K562 (cell line): ENCODE data around the gene PPFIBP2. TPM values are rescaled to one million over a fixed set of nuclear protein-coding genes. Genes with fewer than 3 reads are reported as not detected.

Source experiments
- ATAC-seq: fragments of 200-7000 bp; cut with Tn5 transposase; 3 replicates; pipeline ENCODE4 v1.9.1; 2020; ENCODE audit warnings: moderate library complexity
- BruUV-seq: library from RNA; stranded (reverse); fragments of 400-500 nt; replicated peaks from 2 replicates; lab custom pipeline; 2021; lab: Mats Ljungman, UMichigan
- CTCF ChIA-PET: fragments of 300-600 bp; formaldehyde crosslinking; extraction: SDS; loops from one replicate; lab custom pipeline; 2021; ENCODE audit warnings: low intra/inter-chr PET ratio; lab: Yijun Ruan, JAX
- POLR2A ChIA-PET: fragments of 300-600, 350-650 bp; sonication (Branson Sonifier 250); formaldehyde crosslinking; extraction: SDS; loops from one replicate; lab custom pipeline; 2021; ENCODE audit warnings: antibody characterized with exemption, inconsistent platforms; lab: Yijun Ruan, JAX
- DNase-seq, 4 experiments: peaks; one replicate each; pipeline versions ENCODE4 v3.0.0 to v3.0.0-alpha.2; 2011 to 2018; ENCODE audit warnings: low spot score in 3 of 4, mixed read lengths in 3 of 4; ENCODE audit errors: extremely low read depth in 1 of 4
- FAIRE-seq: peaks from 2 replicates; lab custom pipeline; 2011; peaks lifted over from hg19 to GRCh38; lab: Jason Lieb, UNC
- H2AFZ ChIP-seq: 2 replicates; pipeline ENCODE4 v1.6.0; 2011; ENCODE audit warnings: low read depth, low read length, control low read depth, inconsistent platforms
- H3K27ac ChIP-seq: fragments of 200-600 bp; 3 replicates; pipeline ENCODE4 v1.8.0; 2011; ENCODE audit warnings: low read depth, mild to moderate bottlenecking, control low read depth, inconsistent platforms, low read length, moderate library complexity, mixed read lengths; ENCODE audit errors: extremely low read depth
- H3K27me3 ChIP-seq, 2 experiments: fragments of 300-600 bp in 1 of 2; 2 replicates in 1 of 2; 3 replicates in 1 of 2; pipeline versions ENCODE4 v1.6.0 to v1.8.0; 2011; ENCODE audit warnings: inconsistent platforms in 2 of 2, low read length in 2 of 2, mild to moderate bottlenecking in 1 of 2, mixed read lengths in 1 of 2, moderate library complexity in 1 of 2; ENCODE audit not compliant: control insufficient read depth in 2 of 2, insufficient read depth in 2 of 2
- H3K36me3 ChIP-seq: fragments of 300-600 bp; 3 replicates; pipeline ENCODE4 v1.8.0; 2011; ENCODE audit warnings: mild to moderate bottlenecking, low read length, inconsistent platforms; ENCODE audit not compliant: control insufficient read depth, insufficient read depth
- H3K4me1 ChIP-seq, 2 experiments: fragments of 200-600 bp in 1 of 2; replicated peaks in 1 of 2; 2 replicates in 1 of 2; 3 replicates in 1 of 2; pipeline versions ENCODE4 v1.5.1 to v1.8.0; 2011; ENCODE audit warnings: inconsistent platforms in 2 of 2, low read length in 2 of 2, mild to moderate bottlenecking in 1 of 2, mixed read lengths in 1 of 2, moderate library complexity in 1 of 2; ENCODE audit not compliant: control insufficient read depth in 2 of 2, insufficient read depth in 2 of 2
- H3K4me2 ChIP-seq: 2 replicates; pipeline ENCODE4 v1.6.1; 2011; ENCODE audit warnings: low read length, control low read depth, inconsistent platforms, mixed read lengths; ENCODE audit not compliant: insufficient read depth
- H3K4me3 ChIP-seq: fragments of 200-600 bp; sonication (generic), shearing (Covaris generic); 2 replicates; pipeline ENCODE4 v1.5.1; 2016; ENCODE audit warnings: control low read depth, inconsistent platforms
- H3K79me2 ChIP-seq: fragments of 200-600 bp; 3 replicates; pipeline ENCODE4 v1.8.0; 2011; ENCODE audit warnings: low read length, inconsistent platforms; ENCODE audit not compliant: control insufficient read depth, insufficient read depth
- H3K9ac ChIP-seq, 2 experiments: 2 replicates each; pipeline versions ENCODE4 v1.6.0 to v1.6.1; 2011; ENCODE audit warnings: low read depth in 2 of 2, low read length in 2 of 2, control low read depth in 1 of 2, inconsistent platforms in 1 of 2, mild to moderate bottlenecking in 1 of 2, mixed read lengths in 1 of 2; ENCODE audit not compliant: insufficient read depth in 1 of 2
- H3K9me1 ChIP-seq: one replicate; pipeline ENCODE4 v1.6.0; 2011; ENCODE audit warnings: inconsistent platforms, mild to moderate bottlenecking, low read length, moderate library complexity; ENCODE audit not compliant: control insufficient read depth, insufficient read depth
- H3K9me3 ChIP-seq: replicated peaks from 2 replicates; pipeline ENCODE4 v1.5.1; 2011; ENCODE audit warnings: low read depth, low read length, inconsistent platforms; ENCODE audit not compliant: control insufficient read depth, insufficient read depth
- H4K20me1 ChIP-seq: replicated peaks from 2 replicates; pipeline ENCODE4 v1.6.1; 2011; ENCODE audit warnings: low read length, inconsistent platforms, mixed read lengths; ENCODE audit not compliant: control insufficient read depth, insufficient read depth
- CREM ChIP-seq: IDR thresholded peaks from 2 replicates; pipeline ENCODE4 v1.6.1; 2014; ENCODE audit warnings: antibody characterized with exemption, low read depth
- HOMEZ ChIP-seq: fragments of 250-450 bp; sonication (Bioruptor Pico); IDR thresholded peaks from 2 replicates; pipeline ENCODE4 v1.4.0; 2020; ENCODE audit warnings: mild to moderate bottlenecking, moderate library complexity
- POLR3A ChIP-seq: IDR thresholded peaks from 2 replicates; pipeline ENCODE4 v1.6.1; 2011; ENCODE audit warnings: borderline replicate concordance, mild to moderate bottlenecking, moderate library complexity; ENCODE audit not compliant: insufficient read length, insufficient read depth; ENCODE audit errors: extremely low read depth
- PRPF4 ChIP-seq: fragments of 200-400 bp; formaldehyde crosslinking; IDR thresholded peaks from one replicate; pipeline ENCODE4 v1.6.1; 2017; ENCODE audit warnings: low read length, low read depth, mild to moderate bottlenecking; ENCODE audit not compliant: insufficient read depth, poor library complexity, severe bottlenecking
- SMARCA4 ChIP-seq: fragments of 450-650 bp; IDR thresholded peaks from 2 replicates; pipeline ENCODE4 v1.6.1; 2016
- SREBF1 ChIP-seq: fragments of 150-350 bp; IDR thresholded peaks from 2 replicates; pipeline ENCODE4 v1.6.1; 2014; ENCODE audit warnings: antibody characterized with exemption, low read depth, low read length, borderline replicate concordance
- ZNF407 ChIP-seq: fragments of 450-650 bp; IDR thresholded peaks from 2 replicates; pipeline ENCODE4 v1.6.1; 2016; ENCODE audit warnings: low read depth
- WGBS: fragments of 100-300 bp; shearing (Covaris generic); methylation state at CpG from one replicate; pipeline ENCODE4 v1.1.6; 2016; ENCODE audit warnings: low coverage, mixed read lengths; ENCODE audit not compliant: insufficient coverage; ENCODE audit errors: missing lambda C conversion rate; 5-methylcytosine and 5-hydroxymethylcytosine counted together
- in situ Hi-C: fragments of 300-500 bp; cut with MboI; formaldehyde crosslinking; loops from 4 replicates; pipeline ENCODE4 v1.15.0; 2018; ENCODE audit warnings: inconsistent platforms, mixed read lengths
- intact Hi-C: fragments of 100-400 bp; cut with micrococcal nuclease; formaldehyde crosslinking; loops from 2 replicates; pipeline ENCODE4 v1.14.2; 2022
- polyA plus RNA-seq, 8 experiments: library from polyadenylated mRNA; depleted of rRNA in 4 of 8; stranded (reverse) in 5 of 8; unstranded in 3 of 8; fragments of >200 nt; fragmentation: Nextera tagmentation in 2 of 8; fragmentation: Illumina TruSeq in 1 of 8; extraction: Ambion mirVana in 2 of 8; extraction: Trizol in 1 of 8; gene quantifications; 2 replicates each; pipeline versions ENCODE4 v1.2.1 to v1.2.3, GENCODE V29; 2011 to 2014; ENCODE audit warnings: inconsistent platforms in 1 of 8, missing spikeins in 1 of 8
- total RNA-seq, 7 experiments: library from RNA; depleted of rRNA in 6 of 7; stranded (reverse); fragments of >200 nt in 6 of 7; fragmentation: Illumina TruSeq in 2 of 7; extraction: Trizol in 2 of 7; gene quantifications; 2 replicates each; pipeline versions ENCODE4 v1.2.1 to v1.2.3, GENCODE V29; 2011 to 2021; ENCODE audit warnings: low replicate concordance in 1 of 7
- TF ChIP-seq, protein P1 (sequence below): fragments of 250-450 bp; sonication (Bioruptor Pico); IDR thresholded peaks from 2 replicates; pipeline ENCODE4 v1.5.0; 2021

The PPFIBP2 gene
- total and polyA plus RNA-seq, 9 of the 15 experiments (the other 6 are each of a cell fraction or from before 2014, with no cell fraction given), result 0.18 to 3.4 (median 1.2) TPM

- no peak for TF ChIP-seq HOMEZ (CRISPR knock-in tag)
- no peak for TF ChIP-seq SMARCA4
Observed at GRCh38 chr11:7488681-7489080, 25.1 kb upstream of the PPFIBP2 start (continued).

- Histone ChIP-seq H3K9me1 (no peaks in the 10 kb centered on the region), H3K4me2 (no peak overlapping the region), H3K4me3 (no peak overlapping the region), H3K36me3 (no peaks in the 10 kb centered on the region), H3K27me3 (peaks cover 4 to 21% of the 10 kb centered on the region in 2 experiments; a peak in 3 of 5 replicates), H3K9ac (no peak overlapping the region), H2AFZ (no peak overlapping the region), H3K4me1 (peaks cover 0 to 1% of the 10 kb centered on the region in 2 experiments; a peak in 2 of 5 replicates), H4K20me1 (no peaks in the 10 kb centered on the region; the same call in 1 of the 2 replicates), H3K9me3 (no peaks in the 10 kb centered on the region), H3K27ac (no peak overlapping the region), H3K79me2 (no peaks in the 10 kb centered on the region)
- DNase-seq (no peak), ATAC-seq (no peak), FAIRE-seq (no peak)
- no TSS peak for BruUV-seq
- 0% methylated on average over 2 of the region's 2 CpGs for WGBS
- ChIA-PET CTCF (no interaction called here), POLR2A (no interaction called here)
- intact Hi-C loops, result no loop called here
- in situ Hi-C loops, result no loop called here
- no peak for TF ChIP-seq PRPF4
- no peak for TF ChIP-seq CREM
- no peak for TF ChIP-seq POLR3A
- TF ChIP-seq ZNF407, result no peak
- no peak for TF ChIP-seq SREBF1
- TF ChIP-seq, protein P1, sequence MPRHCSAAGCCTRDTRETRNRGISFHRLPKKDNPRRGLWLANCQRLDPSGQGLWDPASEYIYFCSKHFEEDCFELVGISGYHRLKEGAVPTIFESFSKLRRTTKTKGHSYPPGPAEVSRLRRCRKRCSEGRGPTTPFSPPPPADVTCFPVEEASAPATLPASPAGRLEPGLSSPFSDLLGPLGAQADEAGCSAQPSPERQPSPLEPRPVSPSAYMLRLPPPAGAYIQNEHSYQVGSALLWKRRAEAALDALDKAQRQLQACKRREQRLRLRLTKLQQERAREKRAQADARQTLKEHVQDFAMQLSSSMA (CRISPR knock-in tag), result no peak
Observed at GRCh38 chr11:7489376-7489775, 24.4 kb upstream of the PPFIBP2 start.
